Kidney glomerular epithelial cell (primary cell): Measurements from ENCODE around the gene HK3.
A peak's percentile ranks its signal among the peaks of the same experiment; 100 is the strongest.

Source experiments
- DNase-seq: peaks from one replicate; lab custom pipeline; 2025; lab: John Stamatoyannopoulos, UW

Gene HK3

GRCh38 chr5:176850371-176851245, 48.5 kb downstream of the HK3 start:
- DNase-seq, result no peak

GRCh38 chr5:176849611-176850227, 49.4 kb downstream of the HK3 start:
- no peak for DNase-seq

- DNase-seq, result no peak
These were observed 50.5 kb downstream of the HK3 start for GRCh38 chr5:176848651-176849050.

- no peak for DNase-seq
These were observed 51.3 kb downstream of the HK3 start for GRCh38 chr5:176847726-176848290.

GRCh38 chr5:176847148-176847547, 52.0 kb downstream of the HK3 start:
- DNase-seq, result no peak

- no peak for DNase-seq
These were observed 52.6 kb downstream of the HK3 start for GRCh38 chr5:176846335-176847140.

GRCh38 chr5:176845392-176845713, 53.8 kb downstream of the HK3 start:
- DNase-seq, result no peak

- DNase-seq, result no peak
These were observed 54.3 kb downstream of the HK3 start for GRCh38 chr5:176844706-176845391.

- DNase-seq, result no peak
These were observed 54.9 kb downstream of the HK3 start for GRCh38 chr5:176844281-176844680.

- no peak for DNase-seq
These were observed 55.5 kb downstream of the HK3 start for GRCh38 chr5:176843673-176844072.

GRCh38 chr5:176837707-176838115, 61.4 kb downstream of the HK3 start:
- DNase-seq, result peak; percentile 78

GRCh38 chr5:176836811-176837706, 62.1 kb downstream of the HK3 start:
- DNase-seq, result no peak

- DNase-seq, result no peak
These were observed 63.2 kb downstream of the HK3 start for GRCh38 chr5:176835918-176836317.

- no peak for DNase-seq
These were observed 65.9 kb downstream of the HK3 start for GRCh38 chr5:176833286-176833685.

- no peak for DNase-seq
These were observed 67.0 kb downstream of the HK3 start for GRCh38 chr5:176832162-176832561.

GRCh38 chr5:176831425-176831824, 67.7 kb downstream of the HK3 start:
- no peak for DNase-seq

- no peak for DNase-seq
These were observed 68.1 kb downstream of the HK3 start for GRCh38 chr5:176830995-176831423.
